VCaP (cell line): Measurements from ENCODE around the gene ADPRH.
"Not testable (repeated sequence)": the region's sequence is repeated elsewhere in the genome, so short reads cannot be mapped to it uniquely, and the experiment has no call there.

Source experiments
- H3K27ac ChIP-seq: fragments of 450-650 bp; 2 replicates; pipeline ENCODE4 v1.5.1; 2017
- TF ChIP-seq, protein P1 (sequence below): fragments of 450-650 bp; conservative IDR thresholded peaks from 2 replicates; pipeline ENCODE4 v1.5.1; 2017; ENCODE audit warnings: mild to moderate bottlenecking, moderate library complexity

Gene ADPRH

DNA sequence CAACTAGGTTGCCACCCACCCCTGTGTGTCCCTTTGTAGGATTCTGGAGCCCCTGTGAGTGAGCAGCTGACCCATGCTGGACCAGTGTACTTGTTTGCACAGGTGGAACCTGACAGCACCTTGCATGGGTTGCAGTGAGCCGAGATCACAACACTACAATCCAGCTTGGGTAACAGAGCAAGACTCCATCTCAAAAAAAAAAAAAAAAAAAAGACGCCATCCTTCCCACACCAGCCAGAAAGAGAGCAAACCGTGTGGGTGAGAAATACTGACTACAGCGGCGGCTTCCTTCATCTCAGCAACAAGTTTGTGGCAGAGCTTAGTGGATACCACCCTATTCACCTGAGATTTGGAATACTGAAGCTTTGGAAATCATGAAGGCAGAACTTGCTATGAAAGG is 19.1 kb upstream of the ADPRH start:
- TF ChIP-seq, protein P1, sequence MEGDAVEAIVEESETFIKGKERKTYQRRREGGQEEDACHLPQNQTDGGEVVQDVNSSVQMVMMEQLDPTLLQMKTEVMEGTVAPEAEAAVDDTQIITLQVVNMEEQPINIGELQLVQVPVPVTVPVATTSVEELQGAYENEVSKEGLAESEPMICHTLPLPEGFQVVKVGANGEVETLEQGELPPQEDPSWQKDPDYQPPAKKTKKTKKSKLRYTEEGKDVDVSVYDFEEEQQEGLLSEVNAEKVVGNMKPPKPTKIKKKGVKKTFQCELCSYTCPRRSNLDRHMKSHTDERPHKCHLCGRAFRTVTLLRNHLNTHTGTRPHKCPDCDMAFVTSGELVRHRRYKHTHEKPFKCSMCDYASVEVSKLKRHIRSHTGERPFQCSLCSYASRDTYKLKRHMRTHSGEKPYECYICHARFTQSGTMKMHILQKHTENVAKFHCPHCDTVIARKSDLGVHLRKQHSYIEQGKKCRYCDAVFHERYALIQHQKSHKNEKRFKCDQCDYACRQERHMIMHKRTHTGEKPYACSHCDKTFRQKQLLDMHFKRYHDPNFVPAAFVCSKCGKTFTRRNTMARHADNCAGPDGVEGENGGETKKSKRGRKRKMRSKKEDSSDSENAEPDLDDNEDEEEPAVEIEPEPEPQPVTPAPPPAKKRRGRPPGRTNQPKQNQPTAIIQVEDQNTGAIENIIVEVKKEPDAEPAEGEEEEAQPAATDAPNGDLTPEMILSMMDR: no peak
- no peak overlapping the region for H3K27ac ChIP-seq

DNA sequence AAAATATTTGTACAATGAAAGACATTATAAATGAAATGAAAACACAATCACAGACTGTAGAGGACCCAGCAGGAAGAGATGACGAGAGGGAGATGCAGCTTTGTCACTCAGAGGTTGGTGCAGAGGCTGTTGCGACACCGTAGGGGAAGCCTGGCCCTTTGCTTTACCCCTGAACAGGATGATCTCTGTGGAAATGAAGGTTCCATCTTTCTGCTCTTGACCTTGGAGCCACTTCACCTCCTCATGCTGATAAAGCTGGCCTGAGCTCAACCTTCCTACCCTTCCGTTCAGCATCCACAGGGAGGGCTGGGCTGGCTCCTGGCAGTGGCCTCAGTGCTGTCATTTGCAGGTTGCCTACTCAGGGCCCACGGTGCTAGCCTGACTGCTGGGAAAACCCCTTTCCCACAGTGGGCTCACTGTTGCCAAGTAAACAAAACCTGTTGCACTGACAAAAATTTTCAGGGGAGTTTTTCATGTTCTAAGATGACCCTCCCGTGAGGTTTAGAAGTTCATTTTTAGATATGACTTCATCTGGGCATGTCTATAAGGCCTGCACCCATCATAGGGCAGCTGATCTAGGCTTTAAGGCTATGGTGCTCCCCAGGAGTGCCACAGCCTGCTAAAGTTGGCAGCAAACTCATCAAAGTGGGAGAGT is 16.9 kb upstream of the ADPRH start:
- TF ChIP-seq, protein P1: no peak
- H3K27ac ChIP-seq: no peak overlapping the region

DNA sequence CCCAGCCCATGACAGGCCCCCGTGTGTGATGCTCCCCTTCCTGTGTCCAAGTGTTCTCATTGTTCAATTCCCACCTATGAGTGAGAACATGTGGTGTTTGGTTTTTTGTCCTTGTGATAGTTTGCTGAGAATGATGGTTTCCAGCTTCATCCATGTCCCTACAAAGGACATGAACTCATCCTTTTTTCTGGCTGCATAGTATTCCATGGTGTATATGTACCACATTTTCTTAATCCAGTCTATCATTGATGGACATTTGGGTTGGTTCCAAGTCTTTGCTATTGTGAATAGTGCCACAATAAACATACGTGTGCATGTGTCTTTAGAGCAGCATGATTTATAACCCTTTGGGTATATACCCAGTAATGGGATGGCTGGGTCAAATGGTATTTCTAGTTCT is 16.0 kb upstream of the ADPRH start:
- not testable (repeated sequence) for H3K27ac ChIP-seq

DNA sequence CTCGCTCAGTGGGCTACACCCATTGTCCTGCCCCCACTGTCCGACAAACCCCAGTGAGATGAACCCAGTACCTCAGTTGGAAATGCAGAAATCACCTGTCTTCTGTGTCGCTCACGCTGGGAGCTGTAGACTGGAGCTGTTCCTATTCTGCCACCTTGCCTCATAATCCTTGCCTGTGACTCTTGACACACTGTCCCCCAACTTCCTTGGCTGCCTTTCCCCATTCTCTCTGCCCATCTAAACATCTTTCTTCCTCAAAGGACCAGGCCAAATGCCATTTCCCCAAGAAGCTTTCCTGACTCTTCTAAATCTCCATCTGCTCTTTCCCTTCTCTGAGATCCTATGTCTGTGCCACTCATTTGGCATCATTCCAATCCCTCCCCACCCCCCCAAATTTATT is 10.1 kb upstream of the ADPRH start:
- TF ChIP-seq, protein P1: no peak
- no peak overlapping the region for H3K27ac ChIP-seq

DNA sequence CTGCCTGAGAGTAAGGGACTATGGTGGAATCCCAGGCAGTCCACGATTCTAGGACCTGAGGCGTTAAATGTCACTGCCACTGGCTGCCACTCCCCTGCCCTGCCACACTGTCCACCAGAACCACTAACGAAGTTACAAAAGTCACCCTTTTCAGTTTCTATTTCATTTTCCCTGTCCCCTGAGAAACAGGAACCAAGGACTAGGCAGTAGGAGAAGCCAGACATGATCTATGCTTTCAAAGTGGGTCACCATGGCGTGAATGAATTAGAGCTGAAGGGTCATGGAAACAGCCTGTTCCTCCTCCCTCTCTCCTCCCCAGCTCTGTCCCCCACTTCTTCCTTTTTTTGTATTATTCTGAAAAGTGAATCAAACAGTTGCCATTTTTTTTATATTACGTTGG is 9.1 kb upstream of the ADPRH start:
- no peak overlapping the region for H3K27ac ChIP-seq
- TF ChIP-seq, protein P1: no peak

DNA sequence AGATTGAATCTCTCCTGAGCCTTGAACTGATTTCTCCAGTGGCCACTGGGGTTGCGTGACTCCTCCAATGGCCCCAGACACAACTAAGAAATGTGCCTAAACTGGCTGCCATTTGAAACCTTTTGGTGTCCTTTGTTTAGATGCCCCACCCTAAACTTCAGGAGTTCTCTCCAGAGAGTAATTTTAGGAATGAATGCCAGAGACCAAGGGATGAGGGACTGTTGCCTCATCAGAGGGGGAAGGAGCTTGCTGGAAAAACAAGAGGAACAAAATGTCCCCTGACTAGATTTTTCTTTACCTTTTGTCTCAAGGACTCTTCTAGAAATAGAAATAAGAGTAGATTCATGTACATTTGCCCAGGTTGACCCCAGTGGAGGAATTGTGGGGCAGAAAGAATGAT is 8.1 kb upstream of the ADPRH start:
- TF ChIP-seq, protein P1: no peak
- H3K27ac ChIP-seq: no peak overlapping the region

DNA sequence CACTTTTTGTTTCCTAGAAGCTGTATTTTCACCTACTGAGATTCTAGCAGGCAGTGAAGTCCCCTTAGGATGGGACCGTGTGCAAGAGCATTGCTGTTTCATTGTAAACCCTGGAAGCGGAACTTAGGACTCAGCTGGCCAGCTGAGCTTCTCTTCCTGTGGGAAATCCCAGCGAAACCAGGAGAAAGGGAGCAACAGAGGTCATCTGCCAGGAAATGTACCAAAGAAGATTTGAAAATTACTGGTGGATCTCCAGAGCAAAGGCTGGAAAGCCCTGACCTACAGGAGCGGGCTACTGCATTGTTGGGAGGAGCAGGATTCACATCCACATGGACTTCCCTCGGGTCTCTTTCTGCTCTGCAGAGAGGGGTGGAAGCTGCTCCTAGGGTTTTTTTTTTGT is 7.6 kb upstream of the ADPRH start:
- H3K27ac ChIP-seq: no peak overlapping the region
- TF ChIP-seq, protein P1: no peak

DNA sequence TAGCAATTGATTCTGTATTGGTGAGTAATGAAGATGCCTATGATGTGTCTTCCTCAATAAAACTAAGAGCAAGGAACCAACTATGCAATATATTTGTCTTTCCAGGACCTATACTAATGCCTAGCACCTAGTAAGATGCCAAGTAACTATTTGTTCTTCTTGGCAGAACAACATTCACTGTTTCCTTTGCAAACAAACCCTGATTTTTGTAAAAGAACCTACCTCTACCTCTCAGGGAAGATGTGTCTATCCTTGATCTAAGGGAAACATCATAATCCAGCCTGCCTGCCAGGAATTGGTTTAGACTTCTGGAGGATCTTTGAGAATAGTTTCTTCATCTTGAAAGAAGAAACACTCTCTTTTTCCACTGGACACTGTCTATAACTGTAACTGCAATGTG is 3.8 kb upstream of the ADPRH start:
- H3K27ac ChIP-seq: peak overlapping the region; percentile 76
- TF ChIP-seq, protein P1: no peak
